ENCODE data around the gene RANBP3. TPM values are rescaled to one million over a fixed set of nuclear protein-coding genes. Genes with fewer than 3 reads are reported as not detected.

Gene RANBP3
- total and polyA plus RNA-seq, 2 of the 8 experiments (the other 6 are each of a cell fraction or from before 2014, with no cell fraction given): 95.4 to 122 TPM

- Histone ChIP-seq H4K20me1 (replicated peaks in 1 of 2; ENCODE audit: control insufficient read depth in 1 of 2, insufficient read depth in 2 of 2, low read length in 2 of 2) (no peaks in the 10 kb centered on the region), H2BK120ac (replicated peaks; ENCODE audit: low read depth, low read length) (no peak overlapping the region), H3K4me2 (ENCODE audit: insufficient read depth in 1 of 2, low read depth in 2 of 2, low read length in 2 of 2) (no peak overlapping the region), H3K79me1 (ENCODE audit: low read depth, low read length) (no peaks in the 10 kb centered on the region), H4K91ac (replicated peaks; ENCODE audit: insufficient read length, low read length) (no peak overlapping the region), H3K18ac (ENCODE audit: extremely low read depth, low read length) (no peak overlapping the region), H3K4me1 (replicated peaks in 1 of 4; ENCODE audit: control insufficient read depth in 3 of 4, insufficient read depth in 4 of 4, low read length in 3 of 4) (peaks cover 0 to 3% (median 0%) of the 10 kb centered on the region in 4 experiments; a peak in 2 of 7 replicates), H3K27ac (ENCODE audit: low read depth, low read length) (no peak overlapping the region), H3K4ac (replicated peaks; ENCODE audit: insufficient read length, low read depth, low read length) (no peak overlapping the region), H3K23ac (ENCODE audit: insufficient read length) (no peak overlapping the region), H2BK5ac (ENCODE audit: low read depth, low read length) (no peak overlapping the region), H2AK5ac (ENCODE audit: low read depth, low read length) (no peak overlapping the region), H3K14ac (ENCODE audit: insufficient read length) (no peak overlapping the region), H4K8ac (ENCODE audit: extremely low read depth, insufficient read depth, low read length) (no peak overlapping the region), H2AFZ (ENCODE audit: low read length) (no peak overlapping the region), H2BK12ac (ENCODE audit: low read depth, low read length) (no peak overlapping the region), H2BK20ac (ENCODE audit: low read length) (no peak overlapping the region), H3K79me2 (ENCODE audit: control insufficient read depth in 1 of 2, insufficient read depth in 2 of 2, low read length in 2 of 2) (no peaks in the 10 kb centered on the region), H2BK15ac (ENCODE audit: low read length) (no peak overlapping the region), H3K36me3 (ENCODE audit: control insufficient read depth in 2 of 4, insufficient read depth in 4 of 4, low read length in 3 of 4) (no peaks in the 10 kb centered on the region), H3K27me3 (replicated peaks in 1 of 4; ENCODE audit: control insufficient read depth in 3 of 4, extremely low read depth in 1 of 4, insufficient read depth in 3 of 4, low read length in 3 of 4) (peaks cover 0 to 3% (median 0%) of the 10 kb centered on the region in 4 experiments; a peak in 2 of 7 replicates), H4K5ac (ENCODE audit: insufficient read length, low read depth, low read length) (no peak overlapping the region), H3K56ac (replicated peaks; ENCODE audit: insufficient read length, low read depth, low read length) (no peak overlapping the region), H3K4me3 (ENCODE audit: extremely low read depth in 1 of 4, insufficient read depth in 2 of 4, low read depth in 3 of 4, low read length in 4 of 4) (no peak overlapping the region), H3K9ac (replicated peaks in 1 of 4; ENCODE audit: extremely low read depth in 1 of 4, low read depth in 3 of 4, low read length in 3 of 4) (no peak overlapping the region), H3K23me2 (ENCODE audit: low read depth, low read length) (no peaks in the 10 kb centered on the region; the same call in 1 of the 2 replicates), H3K9me3 (ENCODE audit: insufficient read depth in 2 of 2, low read depth in 1 of 2, low read length in 1 of 2) (0 out of 4 replicates have a peak, but pooled peaks cover 0 to 2% of the 10 kb centered on the region in 2 experiments)
- ChIA-PET POLR2A (ENCODE audit: partially characterized antibody) (interaction anchor here (0.6 to 1.6 kb wide), 4 partner anchors 13 to 28 kb away, joined by 3 to 7 read pairs (median 4); no protein-coding TSS in a partner anchor), CTCF (ENCODE audit: partially characterized antibody) (interaction anchor here (0.6 to 3.5 kb wide), 7 partner anchors 25 to 308 kb away, joined by 3 to 34 read pairs (median 4); no protein-coding TSS in a partner anchor)
- TF ChIP-seq CHD1 (IDR thresholded peaks at IDR 0.05; ENCODE audit: low read depth, low read length) (no peak), RXRA (IDR thresholded peaks at IDR 0.05; ENCODE audit: insufficient read depth, low read depth, low read length) (no peak), EP300 (IDR thresholded peaks at IDR 0.05; ENCODE audit: borderline replicate concordance in 1 of 2, low read depth in 2 of 2, low read length in 2 of 2) (no peak)
- 90% methylated on average over 11 of the region's 11 CpGs; no CpG with 5 or more reads in 1 of the 2 experiments for WGBS, 2 experiments (ENCODE audit: extremely low coverage in 1 of 2, insufficient coverage in 1 of 2, insufficient read length in 1 of 2, insufficient replicate concordance in 2 of 2, low coverage in 1 of 2, low lambda C conversion rate in 2 of 2, missing lambda C conversion rate in 1 of 2)
- no peak for DNase-seq (ENCODE audit: low read depth in 1 of 2, low spot score in 2 of 2)
- no peak for FAIRE-seq
Observed at GRCh38 chr19:5992756-5993155, 14.8 kb upstream of the RANBP3 start.

All from H1 (cell line).